ENCODE measurements around the gene CD244.

CD244 gene

GRCh38 chr1:160807738-160808137 is 54.9 kb downstream of the CD244 start:
- no peak overlapping the region for H3K27ac ChIP-seq (replicated peaks)
- H3K27me3 ChIP-seq (ENCODE audit: insufficient read depth, poor library complexity, severe bottlenecking) = no peaks in the 10 kb centered on the region
- H3K4me3 ChIP-seq (replicated peaks; ENCODE audit: insufficient read depth, low read length) = no peak overlapping the region
- TF ChIP-seq REST (IDR thresholded peaks at IDR 0.05; ENCODE audit: insufficient replicate concordance, low read depth) (no peak), POLR2AphosphoS5 (IDR thresholded peaks at IDR 0.05; ENCODE audit: low read depth) (no peak), SPI1 (IDR thresholded peaks at IDR 0.05; ENCODE audit: borderline replicate concordance, low read depth) (no peak), CTCF (IDR thresholded peaks at IDR 0.05; ENCODE audit: insufficient read depth, low read length) (no peak), GABPA (IDR thresholded peaks at IDR 0.05; ENCODE audit: low read depth) (no peak)
- no peak for DNase-seq (ENCODE audit: low read depth in 1 of 2, low spot score in 1 of 2)

- Histone ChIP-seq H3K27ac (replicated peaks) (no peak overlapping the region), H3K4me3 (replicated peaks; ENCODE audit: insufficient read depth, low read length) (no peak overlapping the region), H3K27me3 (ENCODE audit: insufficient read depth, poor library complexity, severe bottlenecking) (no peaks in the 10 kb centered on the region)
- DNase-seq (ENCODE audit: low read depth in 1 of 2, low spot score in 1 of 2) = no peak
- TF ChIP-seq SPI1 (IDR thresholded peaks at IDR 0.05; ENCODE audit: borderline replicate concordance, low read depth) = no peak
- no peak for TF ChIP-seq CTCF (IDR thresholded peaks at IDR 0.05; ENCODE audit: insufficient read depth, low read length)
- TF ChIP-seq GABPA (IDR thresholded peaks at IDR 0.05; ENCODE audit: low read depth) = no peak
- no peak for TF ChIP-seq POLR2AphosphoS5 (IDR thresholded peaks at IDR 0.05; ENCODE audit: low read depth)
- no peak for TF ChIP-seq REST (IDR thresholded peaks at IDR 0.05; ENCODE audit: insufficient replicate concordance, low read depth)
Measured at GRCh38 chr1:160807247-160807646, 55.4 kb downstream of the CD244 start.

GRCh38 chr1:160806784-160807183 is 55.9 kb downstream of the CD244 start:
- Histone ChIP-seq H3K4me3 (replicated peaks; ENCODE audit: insufficient read depth, low read length) (no peak overlapping the region), H3K27ac (replicated peaks) (no peak overlapping the region), H3K27me3 (ENCODE audit: insufficient read depth, poor library complexity, severe bottlenecking) (no peaks in the 10 kb centered on the region)
- no peak for TF ChIP-seq REST (IDR thresholded peaks at IDR 0.05; ENCODE audit: insufficient replicate concordance, low read depth)
- TF ChIP-seq POLR2AphosphoS5 (IDR thresholded peaks at IDR 0.05; ENCODE audit: low read depth) = no peak
- TF ChIP-seq CTCF (IDR thresholded peaks at IDR 0.05; ENCODE audit: insufficient read depth, low read length) = no peak
- no peak for TF ChIP-seq SPI1 (IDR thresholded peaks at IDR 0.05; ENCODE audit: borderline replicate concordance, low read depth)
- no peak for TF ChIP-seq GABPA (IDR thresholded peaks at IDR 0.05; ENCODE audit: low read depth)
- DNase-seq (ENCODE audit: low read depth in 1 of 2, low spot score in 1 of 2) = no peak
